SJCRH30 (cell line): ENCODE data around the gene MARK4. TPM values are rescaled to one million over a fixed set of nuclear protein-coding genes. Genes with fewer than 3 reads are reported as not detected.
"Not testable (repeated sequence)": the region's sequence is repeated elsewhere in the genome, so short reads cannot be mapped to it uniquely, and the experiment has no call there.

ENCODE experiments used
- DNase-seq, 2 experiments: peaks; one replicate each; pipeline ENCODE4 v3.0.0-alpha.2; 2015 to 2020
- H3K27ac ChIP-seq: fragments of 250-450 bp; sonication (Bioruptor Pico); 2 replicates; pipeline ENCODE4 v1.5.1; 2020; ENCODE audit warnings: mild to moderate bottlenecking, moderate library complexity
- H3K27me3 ChIP-seq: fragments of 250-450 bp; sonication (Bioruptor Pico); 2 replicates; pipeline ENCODE4 v1.5.1; 2020; ENCODE audit warnings: mild to moderate bottlenecking, moderate library complexity
- H3K36me3 ChIP-seq: fragments of 250-450 bp; sonication (Bioruptor Pico); 2 replicates; pipeline ENCODE4 v1.5.1; 2020; ENCODE audit warnings: mild to moderate bottlenecking, moderate library complexity
- H3K4me1 ChIP-seq: fragments of 250-450 bp; sonication (Bioruptor Pico); 2 replicates; pipeline ENCODE4 v1.5.1; 2020; ENCODE audit warnings: mild to moderate bottlenecking, moderate library complexity
- H3K4me3 ChIP-seq: fragments of 250-450 bp; sonication (Bioruptor Pico); 2 replicates; pipeline ENCODE4 v1.5.1; 2020; ENCODE audit warnings: mild to moderate bottlenecking, moderate library complexity
- H3K9me3 ChIP-seq: fragments of 250-450 bp; sonication (Bioruptor Pico); replicated peaks from 2 replicates; pipeline ENCODE4 v1.5.1; 2020; ENCODE audit warnings: mild to moderate bottlenecking, moderate library complexity
- total RNA-seq: library from RNA; depleted of rRNA; stranded (reverse); fragments of >200 nt; shearing (Covaris generic); gene quantifications from 2 replicates; pipeline ENCODE4 v1.2.3, GENCODE V29; 2014

MARK4 gene
- total RNA-seq, 1 experiment from 2014 or later, result 16.5 TPM

GRCh38 chr19:45224645-45225044 lies 26.4 kb upstream of the MARK4 start:
- no peaks in the 10 kb centered on the region for H3K4me1 ChIP-seq
- no peaks in the 10 kb centered on the region for H3K36me3 ChIP-seq
- H3K4me3 ChIP-seq, result no peak overlapping the region
- H3K9me3 ChIP-seq, result no peaks in the 10 kb centered on the region
- H3K27me3 ChIP-seq, result peaks cover 7% of the 10 kb centered on the region; the same call in 1 of the 2 replicates
- DNase-seq, result no peak
- H3K27ac ChIP-seq, result no peak overlapping the region

GRCh38 chr19:45229056-45229455 lies 22.0 kb upstream of the MARK4 start:
- not testable (repeated sequence) for DNase-seq, H3K4me1 ChIP-seq, H3K36me3 ChIP-seq, H3K27ac ChIP-seq, H3K27me3 ChIP-seq, H3K9me3 ChIP-seq, H3K4me3 ChIP-seq

DNA sequence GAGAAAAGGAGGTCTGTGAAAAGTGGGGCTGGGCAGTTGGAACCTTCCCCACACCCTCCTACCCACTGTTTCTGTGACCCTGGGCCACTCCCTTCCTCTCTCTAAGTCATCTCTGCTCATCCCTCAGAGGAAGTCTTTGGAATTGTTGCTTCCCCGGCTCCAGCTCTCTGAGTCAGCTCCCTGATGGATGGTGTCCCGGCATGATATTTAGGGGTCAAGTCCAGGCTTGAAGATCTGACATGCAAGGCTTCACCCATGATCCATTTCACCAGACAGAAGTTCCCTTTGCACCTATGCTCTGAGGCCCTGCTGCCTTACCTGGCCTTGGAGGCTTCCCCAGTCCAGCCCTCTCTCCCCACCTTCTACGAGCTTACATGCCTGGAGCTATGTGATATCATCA lies 19.2 kb upstream of the MARK4 start:
- no peaks in the 10 kb centered on the region for H3K36me3 ChIP-seq
- H3K4me1 ChIP-seq, result no peaks in the 10 kb centered on the region

GRCh38 chr19:45234089-45234869 lies 16.8 kb upstream of the MARK4 start:
- H3K9me3 ChIP-seq, result no peaks in the 10 kb centered on the region
- no peak for DNase-seq
- H3K4me3 ChIP-seq, result no peak overlapping the region
- H3K27me3 ChIP-seq, result no peaks in the 10 kb centered on the region
- no peak overlapping the region for H3K27ac ChIP-seq
- H3K36me3 ChIP-seq, result no peaks in the 10 kb centered on the region
- no peaks in the 10 kb centered on the region for H3K4me1 ChIP-seq

More for the DNA sequence above, 19.2 kb upstream of the MARK4 start:
- H3K9me3 ChIP-seq, result no peaks in the 10 kb centered on the region
- H3K27ac ChIP-seq, result no peak overlapping the region
- DNase-seq, result no peak
- H3K4me3 ChIP-seq, result no peak overlapping the region
- H3K27me3 ChIP-seq, result no peaks in the 10 kb centered on the region

DNA sequence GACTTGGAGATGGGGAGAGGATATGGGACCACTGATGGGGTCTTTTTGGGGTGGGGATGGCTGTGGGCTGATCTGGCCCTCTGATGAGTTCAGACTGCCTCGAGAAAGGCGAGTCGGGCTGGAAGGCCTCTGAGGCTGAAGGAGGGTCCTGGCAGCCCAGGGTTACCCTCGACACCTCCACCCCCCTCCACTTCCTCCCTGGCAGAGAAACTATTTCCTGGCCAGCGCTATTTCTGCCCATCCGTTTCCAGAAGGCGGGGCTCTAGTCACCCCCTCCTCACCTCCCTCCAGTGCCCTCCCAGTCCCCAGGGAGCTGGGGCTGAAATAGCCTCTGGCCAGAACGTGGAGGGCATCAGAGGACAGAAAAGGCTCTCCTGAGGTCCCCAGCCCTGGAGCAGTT lies 15.6 kb upstream of the MARK4 start:
- Histone ChIP-seq H3K4me3 (no peak overlapping the region), H3K27me3 (no peaks in the 10 kb centered on the region), H3K4me1 (no peaks in the 10 kb centered on the region), H3K9me3 (no peaks in the 10 kb centered on the region), H3K36me3 (no peaks in the 10 kb centered on the region), H3K27ac (no peak overlapping the region)
- DNase-seq, result no peak

DNA sequence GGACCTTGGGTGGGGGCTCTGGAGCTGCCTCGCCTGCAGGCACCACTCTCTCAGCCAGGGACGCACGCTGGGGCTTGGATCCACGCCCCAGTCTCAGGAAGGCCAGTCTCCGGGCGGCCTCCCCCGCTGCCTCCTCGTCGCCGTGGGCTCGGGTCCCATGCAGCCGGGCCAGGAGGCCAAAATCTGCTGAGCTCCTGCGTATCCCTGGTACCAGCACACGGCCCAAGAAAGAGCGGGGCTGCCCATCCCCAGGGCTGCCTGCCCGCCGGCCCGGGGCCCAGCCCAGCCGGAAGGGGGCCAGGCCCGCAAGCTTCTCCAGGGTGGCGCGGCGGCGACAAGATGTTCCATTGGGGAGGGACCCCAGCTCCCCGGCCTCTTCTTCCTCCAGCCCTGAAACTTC lies 12.5 kb upstream of the MARK4 start:
- no peak for DNase-seq
- Histone ChIP-seq H3K36me3 (no peaks in the 10 kb centered on the region), H3K4me3 (no peak overlapping the region), H3K9me3 (no peaks in the 10 kb centered on the region), H3K27me3 (peaks cover 4% of the 10 kb centered on the region; the same call in 1 of the 2 replicates), H3K27ac (no peak overlapping the region), H3K4me1 (no peaks in the 10 kb centered on the region)

DNA sequence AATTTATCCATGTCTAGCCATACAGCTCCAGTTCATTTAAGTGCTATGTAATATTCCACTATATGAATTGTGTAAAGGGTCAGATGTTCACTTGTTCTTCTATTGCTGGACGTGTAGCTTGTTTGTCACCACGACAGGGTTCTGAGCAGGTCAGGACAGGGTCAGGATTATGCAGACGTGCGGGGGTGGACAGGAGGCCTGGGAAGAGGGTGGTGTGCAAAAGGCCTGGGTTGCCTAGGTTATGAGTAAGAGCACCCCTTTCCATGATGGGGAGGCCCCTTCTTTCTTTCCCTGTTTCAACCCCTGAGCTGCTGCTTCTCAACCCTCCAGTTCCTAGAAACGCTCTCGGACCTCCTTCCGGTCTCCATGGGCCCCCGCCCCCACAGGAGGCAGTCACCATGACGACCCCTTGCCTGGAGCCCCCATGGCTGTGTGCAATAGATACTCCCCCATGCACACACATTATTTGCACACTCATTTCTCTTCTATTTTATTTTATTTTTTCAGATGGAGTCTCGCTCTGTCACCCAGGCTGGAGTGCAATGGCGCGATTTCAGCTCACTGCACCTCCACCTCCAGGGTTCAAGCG lies 7.8 kb upstream of the MARK4 start:
- H3K4me1 ChIP-seq, result no peaks in the 10 kb centered on the region
- peaks cover 10% of the 10 kb centered on the region; the same call in 1 of the 2 replicates for H3K27me3 ChIP-seq
- H3K9me3 ChIP-seq, result no peaks in the 10 kb centered on the region
- DNase-seq, result no peak
- H3K27ac ChIP-seq, result no peak overlapping the region
- no peaks in the 10 kb centered on the region for H3K36me3 ChIP-seq
- H3K4me3 ChIP-seq, result no peak overlapping the region

- H3K9me3 ChIP-seq, result no peaks in the 10 kb centered on the region
- peaks cover 11% of the 10 kb centered on the region; the same call in 1 of the 2 replicates for H3K27me3 ChIP-seq
- no peak overlapping the region for H3K27ac ChIP-seq
- no peak for DNase-seq
- H3K4me1 ChIP-seq, result no peaks in the 10 kb centered on the region
- H3K36me3 ChIP-seq, result no peaks in the 10 kb centered on the region
- no peak overlapping the region for H3K4me3 ChIP-seq
These were observed 6.8 kb upstream of the MARK4 start for GRCh38 chr19:45244133-45244794.

DNA sequence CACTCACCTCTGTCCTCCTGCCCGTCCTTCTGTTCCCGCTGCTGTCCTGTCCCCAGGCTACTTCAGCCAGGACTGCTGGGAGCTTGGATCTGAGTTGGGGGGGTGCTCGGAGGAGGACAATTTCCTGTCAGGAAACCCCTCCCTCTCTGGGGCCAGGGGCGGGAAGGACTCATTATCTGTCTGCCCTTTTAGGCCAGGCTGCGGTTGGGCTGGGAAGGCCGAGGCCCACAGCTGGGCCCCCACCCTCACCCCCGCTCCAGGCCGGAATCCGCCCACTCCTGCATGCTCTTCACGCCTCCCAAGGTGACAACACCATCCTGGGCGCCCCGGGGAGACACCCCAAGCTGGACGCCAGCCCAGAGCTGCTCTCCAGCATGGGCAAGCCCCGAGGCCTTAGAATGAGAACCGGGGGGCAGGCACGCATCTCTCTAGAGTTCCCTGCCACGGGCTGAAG lies 5.7 kb upstream of the MARK4 start, which contains the start of gene EXOC3L2:
Gene EXOC3L2 (minus strand): TSS at position 74 of the 454 bp plus-strand sequence. CDS start 6,362 bp downstream, outside the sequence.
- Histone ChIP-seq H3K27ac (no peak within 1 kb of the TSS), H3K4me3 (no peak within 1 kb of the TSS), H3K27me3 (peaks cover 11% of the 10 kb centered on the region; the same call in 1 of the 2 replicates), H3K4me1 (no peaks in the 10 kb centered on the region), H3K9me3 (no peaks in the 10 kb centered on the region), H3K36me3 (no peaks in the 10 kb centered on the region)
- no peak for DNase-seq

- no peaks in the 10 kb centered on the region for H3K4me1 ChIP-seq
- no peak overlapping the region for H3K4me3 ChIP-seq
- peaks cover 11% of the 10 kb centered on the region; the same call in 1 of the 2 replicates for H3K27me3 ChIP-seq
- H3K27ac ChIP-seq, result no peak overlapping the region
- H3K36me3 ChIP-seq, result no peaks in the 10 kb centered on the region
- no peaks in the 10 kb centered on the region for H3K9me3 ChIP-seq
- DNase-seq, result no peak
These were observed 5.2 kb upstream of the MARK4 start for GRCh38 chr19:45245826-45246225.

DNA sequence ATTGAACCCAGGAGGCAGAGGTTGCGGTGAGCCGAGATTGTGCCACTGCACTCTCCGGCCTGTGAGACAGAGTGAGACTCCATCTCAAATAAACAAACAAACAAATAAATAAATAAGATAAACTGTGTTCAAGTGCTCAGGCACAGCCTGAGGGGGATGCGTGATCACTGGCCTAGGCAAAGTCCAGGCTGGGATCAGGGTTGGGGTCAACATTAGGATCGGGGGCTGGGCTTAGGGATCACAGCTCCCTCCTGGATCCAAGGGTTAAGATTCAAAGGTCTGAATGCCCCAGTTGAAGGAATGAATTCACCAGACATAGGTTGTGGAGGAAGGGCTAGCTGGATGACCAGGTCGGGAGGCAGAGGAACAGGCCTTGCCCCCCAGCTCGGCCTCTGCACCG lies 3.9 kb upstream of the MARK4 start:
- H3K36me3 ChIP-seq, result no peaks in the 10 kb centered on the region
- DNase-seq, result no peak
- no peak overlapping the region for H3K4me3 ChIP-seq
- H3K9me3 ChIP-seq, result no peaks in the 10 kb centered on the region
- no peak overlapping the region for H3K27ac ChIP-seq
- no peaks in the 10 kb centered on the region for H3K4me1 ChIP-seq
- H3K27me3 ChIP-seq, result peaks cover 8% of the 10 kb centered on the region; the same call in 1 of the 2 replicates

GRCh38 chr19:45249261-45250033 lies 1.6 kb upstream of the MARK4 start:
- Histone ChIP-seq H3K27ac (no peak overlapping the region), H3K27me3 (peaks cover 7% of the 10 kb centered on the region; the same call in 1 of the 2 replicates), H3K9me3 (no peaks in the 10 kb centered on the region), H3K4me3 (no peak overlapping the region), H3K4me1 (no peaks in the 10 kb centered on the region), H3K36me3 (0 out of 2 replicates have a peak, but pooled peaks cover 5% of the 10 kb centered on the region)
- no peak for DNase-seq

- Histone ChIP-seq H3K27ac (no peak overlapping the region), H3K4me1 (no peaks in the 10 kb centered on the region), H3K9me3 (no peaks in the 10 kb centered on the region)
These were observed 747 bp upstream of the MARK4 start for GRCh38 chr19:45250216-45250831.

More at GRCh38 chr19:45250216-45250831, 747 bp upstream of the MARK4 start:
- Histone ChIP-seq H3K27me3 (peaks cover 7% of the 10 kb centered on the region; the same call in 1 of the 2 replicates), H3K36me3 (0 out of 2 replicates have a peak, but pooled peaks cover 5% of the 10 kb centered on the region), H3K4me3 (peak overlapping the region; percentile 91)
- no peak for DNase-seq
